Activated CD4-positive, alpha-beta T cell treated with anti-CD3 and anti-CD28 coated beads for 1 hour (primary cell): ENCODE results near the gene BAG5.
A peak's percentile ranks its signal among the peaks of the same experiment; 100 is the strongest.
"Not testable (repeated sequence)": the region's sequence is repeated elsewhere in the genome, so short reads cannot be mapped to it uniquely, and the experiment has no call there.

Source experiments
- DNase-seq: peaks from one replicate; pipeline ENCODE4 v3.0.0-alpha.2; 2020

Gene BAG5, protein sequence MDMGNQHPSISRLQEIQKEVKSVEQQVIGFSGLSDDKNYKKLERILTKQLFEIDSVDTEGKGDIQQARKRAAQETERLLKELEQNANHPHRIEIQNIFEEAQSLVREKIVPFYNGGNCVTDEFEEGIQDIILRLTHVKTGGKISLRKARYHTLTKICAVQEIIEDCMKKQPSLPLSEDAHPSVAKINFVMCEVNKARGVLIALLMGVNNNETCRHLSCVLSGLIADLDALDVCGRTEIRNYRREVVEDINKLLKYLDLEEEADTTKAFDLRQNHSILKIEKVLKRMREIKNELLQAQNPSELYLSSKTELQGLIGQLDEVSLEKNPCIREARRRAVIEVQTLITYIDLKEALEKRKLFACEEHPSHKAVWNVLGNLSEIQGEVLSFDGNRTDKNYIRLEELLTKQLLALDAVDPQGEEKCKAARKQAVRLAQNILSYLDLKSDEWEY

DNA sequence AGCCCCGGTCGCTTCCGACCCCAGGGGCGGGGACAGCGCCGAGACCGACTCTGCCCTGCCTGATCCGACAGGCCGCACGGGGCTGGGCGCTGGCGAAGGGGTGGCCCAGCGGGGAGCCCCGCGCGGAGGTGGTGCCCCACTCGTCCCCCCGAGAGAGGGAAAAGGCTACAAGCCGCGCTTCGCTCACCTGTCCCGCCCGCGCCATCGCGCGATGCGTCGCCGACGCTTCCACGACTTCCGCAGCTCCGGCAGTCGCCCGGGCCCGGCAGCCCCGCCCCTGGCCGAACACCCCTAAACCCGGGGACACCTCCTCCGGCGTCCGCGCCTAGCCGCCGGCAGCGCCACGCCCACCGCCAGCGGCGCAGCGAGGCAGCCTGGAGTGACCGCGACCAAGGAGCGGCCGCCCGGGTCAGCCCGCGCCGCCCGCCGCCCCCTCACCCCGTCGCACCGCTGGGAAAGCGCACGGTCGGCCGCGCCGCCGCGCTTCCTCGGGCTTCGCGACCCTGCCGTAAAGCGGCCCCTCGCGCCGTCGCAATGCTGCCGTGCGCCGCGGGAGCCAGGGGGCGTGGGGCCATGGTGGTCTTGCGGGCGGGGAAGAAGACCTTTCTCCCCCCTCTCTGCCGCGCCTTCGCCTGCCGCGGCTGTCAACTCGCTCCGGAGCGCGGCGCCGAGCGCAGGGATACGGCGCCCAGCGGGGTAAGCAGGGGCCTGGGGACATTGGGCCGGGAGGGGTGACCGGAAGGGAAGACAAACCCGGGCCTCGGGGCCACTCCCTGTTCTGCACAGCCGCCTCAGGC lies at the start of gene BAG5, which contains the start of gene COA8:
TSS of gene BAG5 (minus strand) at position 229 of the 797 bp plus-strand sequence. CDS start 1,493 bp downstream, outside the sequence.
TSS of gene COA8 (plus strand) at position 532 of the 797 bp plus-strand sequence. CDS start at position 574, 42 bp downstream.
- peak; percentile 78 for DNase-seq

DNA sequence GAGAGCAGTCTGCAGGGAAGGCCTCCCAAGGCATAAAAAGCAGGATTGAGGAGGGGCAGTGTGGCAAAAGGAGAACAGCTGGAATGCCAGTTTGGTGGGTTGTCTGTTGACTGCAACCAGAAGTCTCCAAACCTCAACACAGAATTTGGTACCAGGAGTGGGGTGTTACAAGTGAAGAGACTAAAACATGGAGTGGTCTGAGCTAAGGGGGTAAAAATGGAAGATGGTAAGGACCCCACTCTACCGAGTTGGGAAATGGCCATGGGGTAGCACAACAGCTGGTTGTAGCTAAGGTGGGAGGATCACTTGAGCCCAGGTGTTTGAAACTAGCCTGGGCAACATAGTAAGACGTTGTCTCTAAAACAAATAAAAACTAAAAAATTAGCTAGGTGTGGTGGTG lies 48.8 kb upstream of the BAG5 start:
- DNase-seq, result no peak

DNA sequence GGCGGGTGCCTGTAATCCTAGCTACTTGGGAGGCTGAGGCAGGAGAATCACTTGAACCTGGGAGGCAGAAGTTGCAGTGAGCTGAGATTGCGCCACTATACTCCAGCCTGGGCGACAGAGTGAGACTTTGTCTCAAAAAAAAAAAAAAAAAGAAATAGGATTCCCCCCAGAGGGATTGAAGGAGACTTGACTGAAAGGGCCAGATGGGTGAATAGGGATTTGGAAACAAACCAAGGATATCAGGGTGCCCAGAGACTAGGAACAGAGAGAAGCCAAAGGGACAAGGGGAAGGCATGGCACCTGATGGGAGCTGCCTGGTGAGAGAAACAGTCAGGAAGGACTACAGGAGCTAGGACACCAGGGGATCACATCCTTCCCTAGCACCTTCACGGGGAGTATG lies 46.6 kb upstream of the BAG5 start:
- DNase-seq, result not testable (repeated sequence)

DNA sequence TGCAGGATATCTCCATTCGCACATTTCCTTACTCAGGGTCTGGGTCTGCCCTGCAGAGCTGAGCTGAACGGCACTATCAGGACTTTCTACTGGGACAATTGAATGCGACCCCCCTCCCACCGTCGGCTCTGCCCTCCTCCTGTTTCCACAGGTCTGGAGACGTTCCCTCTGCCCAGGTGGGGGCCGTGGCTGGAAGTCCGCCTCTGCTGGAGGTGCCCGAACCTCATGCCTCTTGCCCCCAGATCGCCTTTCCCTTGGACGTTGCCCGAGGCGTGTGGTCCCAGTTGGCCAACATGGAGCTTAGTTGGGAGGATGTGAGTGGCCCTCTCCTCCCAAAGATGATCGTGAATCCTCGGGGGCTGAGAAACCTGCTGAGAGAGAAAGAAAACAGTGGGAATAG lies 45.4 kb upstream of the BAG5 start:
- DNase-seq, result no peak

DNA sequence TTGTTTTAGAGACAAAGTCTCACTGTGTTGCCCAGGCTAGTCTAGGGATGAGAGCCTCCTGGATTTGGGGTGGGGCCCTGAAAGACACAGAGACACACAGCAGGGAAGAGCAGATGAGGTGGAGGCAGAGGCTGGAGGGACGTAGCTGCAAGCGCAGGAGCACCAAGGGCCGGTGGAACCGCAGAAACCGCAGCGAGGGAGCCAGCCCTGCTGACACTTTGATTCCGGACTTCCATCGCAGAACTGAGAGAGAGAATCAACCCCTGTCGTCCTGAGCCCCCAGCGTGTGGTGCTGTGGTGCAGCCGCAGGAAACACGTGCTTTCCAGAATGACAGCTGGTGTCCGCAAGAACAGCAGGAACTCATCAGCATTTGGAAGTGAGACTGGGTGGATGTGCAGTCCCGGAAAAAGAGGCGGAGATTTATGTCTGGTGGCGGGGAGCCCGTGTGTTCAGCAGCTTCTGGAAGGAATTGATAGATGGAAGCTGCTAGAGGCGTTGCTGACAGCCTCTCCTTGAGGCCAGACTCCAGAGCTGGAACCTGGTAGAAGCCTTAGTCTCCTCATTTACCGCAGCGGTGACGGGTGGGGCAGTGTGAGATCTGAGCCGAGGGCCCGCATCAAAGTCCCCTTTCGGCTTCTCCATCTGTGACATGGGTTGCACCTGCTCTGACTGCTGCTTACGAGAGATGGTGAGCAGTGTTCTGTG lies 44.7 kb upstream of the BAG5 start:
- peak; percentile 24 for DNase-seq

DNA sequence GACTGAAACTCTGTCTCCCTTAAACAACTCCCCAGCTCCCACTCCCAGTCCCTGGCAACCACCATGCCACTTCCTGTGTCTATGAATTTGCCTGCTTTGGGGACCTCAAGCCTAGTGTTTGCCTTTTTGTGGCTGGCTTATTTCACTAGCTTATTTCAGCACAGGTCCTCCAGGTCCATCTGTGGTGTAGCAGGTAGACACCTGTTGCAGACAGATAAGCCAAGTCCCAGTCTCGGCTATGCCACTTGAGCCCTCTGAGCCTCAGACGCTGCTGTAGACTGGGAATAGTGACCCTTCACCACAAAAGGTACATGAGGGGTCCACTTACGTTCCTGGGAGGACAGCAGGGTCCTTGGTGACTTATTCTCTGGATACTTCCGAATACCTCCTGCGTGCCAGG lies 42.2 kb upstream of the BAG5 start:
- no peak for DNase-seq

DNA sequence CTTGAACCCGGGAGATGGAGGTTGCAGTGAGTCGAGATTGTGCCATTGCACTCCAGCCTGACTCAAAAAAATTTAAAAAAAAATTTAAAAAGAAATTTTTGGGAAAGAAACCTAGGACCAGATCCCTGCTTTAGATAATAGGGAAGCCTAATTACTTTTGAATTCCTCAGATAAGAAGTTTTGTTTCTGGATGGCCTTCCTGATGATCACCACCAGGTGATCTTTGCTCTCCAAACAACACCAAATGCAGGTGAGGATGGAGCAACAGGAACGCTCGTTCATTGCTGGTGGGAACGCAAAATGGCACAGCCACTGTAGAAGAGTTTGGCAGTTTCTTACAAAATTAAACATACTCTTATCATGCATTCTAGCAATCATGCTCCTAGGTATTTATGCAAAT lies 38.0 kb upstream of the BAG5 start:
- no peak for DNase-seq

DNA sequence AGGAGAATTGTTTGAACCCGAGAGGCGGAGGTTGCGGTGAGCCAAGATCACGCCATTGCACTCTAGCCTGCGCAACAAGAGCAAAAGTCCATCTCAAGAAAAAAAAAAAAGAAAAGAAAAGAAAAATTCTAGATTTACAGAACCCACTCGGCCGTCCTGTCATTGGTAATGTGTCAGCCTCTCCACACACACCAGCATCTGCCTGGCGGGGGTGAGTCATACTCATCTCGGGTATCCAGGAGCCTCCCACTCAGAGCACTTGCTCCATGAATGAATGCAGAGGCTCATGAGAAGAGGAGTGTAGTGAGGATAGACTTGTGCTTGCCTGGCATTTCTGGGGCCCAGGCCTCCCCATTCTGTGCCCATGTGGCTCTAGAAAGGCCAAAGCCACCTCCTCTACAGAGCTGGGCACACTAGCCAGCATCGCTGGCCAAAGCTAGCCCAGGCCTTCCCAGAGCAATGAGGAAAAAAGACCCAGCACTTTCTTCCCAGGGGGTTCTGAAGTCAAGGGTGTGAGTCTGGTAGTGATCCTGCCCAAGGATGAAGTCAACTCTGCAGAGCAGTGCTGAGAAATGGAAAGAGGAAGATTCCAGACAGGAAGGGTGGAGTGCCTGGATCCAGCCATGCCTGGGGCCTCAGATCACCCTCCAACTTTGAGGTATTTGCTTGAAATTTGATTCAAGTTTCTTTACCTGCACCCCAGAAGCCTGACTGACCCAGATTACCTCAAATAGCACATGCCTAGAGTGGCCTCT lies 35.3 kb upstream of the BAG5 start:
- no peak for DNase-seq

DNA sequence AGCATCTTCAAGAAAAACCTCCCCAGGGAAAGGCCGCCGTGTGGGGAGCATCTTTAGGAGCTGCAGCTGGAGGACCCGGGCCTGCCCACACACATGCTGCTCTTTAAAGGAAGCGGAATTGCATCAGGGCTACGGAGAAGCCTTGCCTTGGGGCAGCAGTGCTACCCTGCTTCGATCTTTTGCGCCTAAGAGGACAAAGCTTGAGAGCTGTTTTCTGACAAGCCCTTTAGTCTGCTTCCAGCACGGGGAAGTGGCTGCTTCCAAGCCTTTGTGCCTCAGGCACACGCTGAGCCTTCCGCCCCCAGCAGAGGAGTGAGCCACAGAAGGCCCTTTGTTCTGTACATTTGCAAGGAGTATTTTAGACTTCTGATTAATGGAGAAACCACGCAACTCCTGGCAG lies 31.8 kb upstream of the BAG5 start:
- DNase-seq, result no peak

DNA sequence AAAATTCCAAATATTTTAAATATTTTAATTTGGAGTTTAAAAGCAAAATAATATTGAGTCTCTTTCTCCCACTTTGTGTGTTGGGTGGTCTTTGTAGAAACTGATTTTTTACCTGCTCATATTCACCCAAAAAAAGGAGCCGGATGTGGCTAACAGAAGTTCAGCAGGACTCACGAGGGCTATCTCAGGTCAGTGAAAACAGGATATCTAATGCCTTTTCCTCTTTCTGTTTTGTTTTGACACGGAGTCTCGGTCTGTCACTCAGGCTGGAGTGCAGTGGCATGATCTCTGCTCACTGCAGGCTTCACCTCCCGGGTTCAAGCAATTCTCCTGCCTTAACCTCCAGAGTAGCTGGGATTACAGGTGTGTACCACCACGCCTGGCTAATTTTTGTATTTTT lies 31.1 kb upstream of the BAG5 start:
- DNase-seq, result no peak

DNA sequence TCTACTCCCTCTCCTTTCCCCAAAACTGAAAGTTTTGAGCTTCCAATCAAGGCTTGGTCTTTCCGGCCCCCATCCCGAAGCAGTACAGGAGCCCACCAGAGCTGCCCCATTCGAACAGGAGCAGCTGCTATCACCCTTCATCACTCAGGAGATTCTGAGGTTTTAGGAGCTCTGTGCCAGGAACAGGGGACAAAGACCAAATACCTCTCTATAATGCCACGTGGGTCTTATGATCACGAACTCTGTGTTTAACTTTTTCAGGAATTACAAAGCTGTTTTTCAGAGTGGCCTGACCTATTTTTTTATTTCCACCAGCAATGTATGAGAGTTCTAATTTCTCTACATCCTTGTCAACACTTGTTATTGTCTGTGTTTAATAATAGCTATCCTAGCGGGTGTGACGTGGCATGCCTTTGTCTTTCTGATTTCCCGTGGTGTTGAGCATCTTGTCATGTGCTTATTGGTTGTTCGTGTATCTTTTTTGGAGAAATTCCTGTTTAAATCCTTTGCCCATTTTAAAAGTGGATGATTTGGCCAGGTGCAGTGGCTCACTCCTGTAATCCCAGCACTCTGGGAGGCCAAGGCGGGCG lies 22.0 kb upstream of the BAG5 start:
- no peak for DNase-seq

DNA sequence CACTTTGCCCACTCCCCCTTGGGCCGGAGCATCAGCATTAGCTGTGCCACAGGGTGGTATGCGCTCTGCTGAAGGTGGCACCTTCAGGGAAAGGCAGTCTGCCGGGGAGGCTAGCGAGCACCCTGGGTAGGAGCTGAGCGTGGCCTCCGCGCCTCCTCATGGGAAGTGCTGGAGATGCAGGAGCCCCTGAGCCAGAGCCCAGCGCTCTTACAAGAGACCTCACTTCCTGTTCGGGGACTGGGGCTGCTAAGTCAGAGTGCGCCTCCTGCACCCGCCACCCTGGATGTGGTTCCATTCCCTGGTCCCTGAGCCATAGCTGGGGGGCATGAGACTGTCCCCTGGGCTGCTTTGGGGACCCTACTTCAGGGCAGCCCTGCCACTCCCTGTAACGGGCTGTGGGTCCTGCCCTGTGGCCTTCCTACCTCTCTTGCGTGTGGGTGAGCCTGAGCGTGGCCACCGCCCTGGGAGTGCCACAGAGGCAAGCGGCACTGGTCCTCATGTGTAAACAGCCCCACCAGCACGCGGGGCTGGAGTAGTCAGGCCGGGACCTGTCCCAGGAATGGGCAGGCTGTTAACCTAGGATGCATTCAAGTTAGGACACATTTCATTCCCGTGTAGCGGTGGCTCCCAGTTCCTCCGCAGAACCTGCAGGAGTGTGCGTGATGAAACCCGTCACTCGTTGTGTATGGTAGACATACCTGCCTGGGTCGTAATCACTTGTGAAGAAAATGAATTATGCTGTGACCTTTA lies 19.7 kb upstream of the BAG5 start:
- DNase-seq, result no peak

DNA sequence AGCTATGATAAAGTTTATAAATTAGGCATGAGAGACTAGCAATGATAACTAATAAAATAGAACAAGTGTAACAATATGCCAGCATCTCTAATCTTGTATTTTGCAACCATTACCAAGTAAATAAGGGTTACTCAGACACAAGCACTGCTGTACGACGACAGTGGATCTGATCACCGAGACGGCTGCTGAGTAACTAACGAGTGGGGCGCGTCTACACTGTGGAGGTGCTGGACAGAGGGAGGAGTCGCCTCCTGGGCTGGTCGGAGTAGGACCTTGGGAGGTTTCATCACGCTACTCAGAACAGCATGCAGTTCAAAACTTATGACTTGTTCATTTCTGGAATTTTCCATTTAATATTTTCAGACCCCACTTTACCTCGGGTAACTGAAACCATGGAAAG lies 18.7 kb upstream of the BAG5 start:
- no peak for DNase-seq

DNA sequence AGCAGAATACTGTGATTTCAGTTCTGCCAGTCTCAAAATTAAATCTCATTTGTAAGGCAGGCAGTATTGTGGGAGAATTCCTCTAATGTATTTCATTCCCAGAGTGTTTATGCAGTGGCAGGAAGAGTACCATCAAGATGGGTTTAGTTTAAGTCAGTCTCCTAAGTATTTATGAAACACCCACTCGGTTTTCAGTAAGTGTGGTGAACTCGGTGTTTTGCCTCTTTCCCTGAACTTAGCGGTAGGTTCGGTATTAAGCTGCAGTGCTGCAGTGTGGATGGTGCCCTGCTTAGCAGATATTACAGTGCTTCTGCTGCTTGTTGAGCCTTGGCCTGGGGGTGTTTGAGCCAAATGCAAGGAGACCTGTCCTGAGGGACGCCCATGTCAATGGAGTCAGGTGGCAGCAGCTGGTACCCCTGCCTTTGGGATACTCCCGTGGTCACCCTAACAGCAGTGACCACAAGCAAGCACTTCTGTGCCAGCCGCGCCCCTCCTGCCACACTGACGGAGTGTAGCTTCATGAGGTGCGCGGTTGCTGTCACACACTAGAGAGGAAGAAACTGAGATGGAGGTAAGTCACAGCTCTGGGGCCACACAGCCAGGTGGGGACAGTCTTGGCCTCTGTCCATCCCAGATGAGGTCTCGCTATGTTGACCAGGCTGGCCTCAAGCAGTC lies 16.1 kb upstream of the BAG5 start:
- no peak for DNase-seq

DNA sequence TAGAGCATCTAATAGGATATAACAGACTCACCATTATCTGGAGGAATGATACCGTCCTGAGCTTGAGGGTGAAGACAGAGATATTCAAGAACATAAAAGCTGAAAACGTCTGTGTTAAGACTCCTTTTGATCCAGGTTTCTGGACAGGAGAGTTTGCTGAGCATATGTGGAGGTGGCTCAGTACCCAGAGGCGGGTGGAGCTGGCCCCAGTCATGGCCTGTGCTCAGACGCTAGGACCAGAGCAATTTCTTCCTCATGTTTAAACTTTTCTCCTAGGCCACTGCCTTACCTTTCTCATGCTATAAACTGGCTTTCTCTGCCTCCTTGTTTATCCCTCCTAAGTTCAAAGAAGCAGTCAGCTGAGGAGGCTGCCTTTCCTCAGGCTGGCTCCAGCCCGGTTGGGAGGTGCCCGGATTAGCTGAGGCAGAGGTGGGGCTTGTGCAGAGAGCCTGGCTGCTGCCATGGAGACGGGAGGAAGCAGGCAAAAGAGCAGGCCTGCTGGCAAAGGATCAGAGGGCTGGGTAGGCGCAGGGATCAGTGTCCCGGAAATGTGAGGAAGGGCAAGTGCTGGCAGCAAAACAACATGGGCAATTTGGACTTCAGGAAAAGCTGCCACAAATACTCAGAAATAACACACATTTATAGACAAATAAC lies 14.0 kb upstream of the BAG5 start:
- DNase-seq, result no peak

DNA sequence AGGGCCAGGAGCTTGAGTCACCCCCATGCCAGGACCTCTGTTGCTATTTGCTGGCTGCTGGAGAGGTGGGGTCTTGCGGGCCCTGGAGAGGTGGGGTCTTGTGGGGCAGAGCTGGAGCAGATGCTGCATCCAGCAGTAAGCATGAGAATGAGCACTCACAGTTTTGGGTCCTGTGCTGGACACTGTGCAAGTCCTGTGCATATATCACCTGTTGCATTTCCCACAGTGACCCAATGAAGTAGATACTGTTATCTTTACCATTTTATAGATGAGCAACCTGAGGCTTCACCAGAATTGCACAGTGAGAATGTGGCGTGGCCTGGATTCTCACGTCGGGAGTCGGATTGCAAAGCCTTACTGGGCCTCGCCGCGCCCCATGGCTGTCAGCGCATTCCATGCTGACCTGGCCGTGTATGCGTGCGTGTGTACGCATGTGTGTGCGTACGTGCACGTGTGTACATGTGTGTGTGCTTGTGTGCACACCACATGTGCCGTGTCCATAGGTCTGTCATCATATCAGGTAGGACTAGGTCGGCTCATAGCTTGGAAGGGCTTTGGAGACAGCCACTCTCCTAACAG lies 12.3 kb upstream of the BAG5 start:
- no peak for DNase-seq

DNA sequence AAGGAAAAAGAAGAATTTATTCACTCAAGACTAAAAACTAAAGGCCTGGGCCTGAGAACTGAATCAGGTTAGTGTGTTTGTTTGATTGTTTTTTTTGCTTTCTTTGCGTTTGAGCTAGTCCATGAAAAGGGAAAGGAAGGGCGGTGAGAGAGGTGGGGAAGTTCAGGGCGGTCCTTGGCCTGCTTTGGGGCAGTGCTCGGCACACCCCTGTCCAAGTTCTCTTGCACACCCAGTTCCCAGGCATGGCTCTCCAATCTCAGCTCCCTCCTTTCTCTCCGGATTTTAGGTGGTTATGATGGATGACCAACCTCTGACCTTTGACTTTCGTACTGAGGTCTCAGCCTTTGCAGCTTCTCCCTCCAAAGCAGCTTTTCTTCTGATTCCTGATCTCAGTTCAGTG lies 11.6 kb upstream of the BAG5 start:
- DNase-seq, result no peak

DNA sequence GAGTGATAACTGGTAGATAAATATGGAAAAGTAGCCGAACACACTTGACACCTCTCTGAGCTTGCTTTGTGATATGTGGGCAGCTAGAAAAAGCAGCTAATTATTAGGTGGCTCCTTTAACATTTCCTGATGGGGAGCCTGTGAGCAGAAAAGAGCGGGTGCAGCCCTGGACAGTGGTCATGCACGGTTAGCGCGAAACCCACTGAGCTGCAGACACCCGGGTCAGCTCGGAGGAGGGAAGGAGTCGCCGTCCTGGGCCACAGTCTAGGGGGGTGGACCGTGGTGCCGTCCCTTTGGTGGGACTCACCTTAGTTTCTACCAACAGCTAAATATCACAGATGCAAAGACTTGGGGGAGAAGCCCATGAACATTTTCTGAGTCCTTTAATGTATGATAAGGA lies 7.0 kb upstream of the BAG5 start:
- DNase-seq, result no peak

DNA sequence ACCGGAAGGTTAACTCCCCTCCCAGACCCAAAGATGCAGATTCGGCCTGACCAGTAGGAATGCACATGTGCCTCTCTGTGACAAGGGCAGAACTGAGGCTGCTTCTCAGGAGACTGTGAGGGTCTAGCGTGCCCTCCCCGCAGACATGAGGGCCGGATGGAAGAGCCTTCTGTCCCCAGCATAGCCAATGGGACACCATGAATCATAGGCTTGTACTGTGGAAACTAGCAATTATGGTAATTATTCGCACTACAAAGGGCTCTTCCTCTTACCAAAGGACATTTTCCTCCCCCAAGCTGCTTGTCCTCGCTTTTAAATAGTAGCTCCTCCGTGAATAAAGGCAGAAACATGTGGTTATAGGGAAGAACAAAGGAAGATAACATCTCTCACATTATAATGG lies 6.5 kb upstream of the BAG5 start:
- no peak for DNase-seq
